HG03060 (cell line): Measurements from ENCODE around the gene MMP20.

ENCODE experiments used
- ATAC-seq: cut with Tn5 transposase; IDR thresholded peaks from one replicate; pipeline ENCODE4 v1.9.1; 2021; ENCODE audit warnings: low read depth, moderate number of reproducible peaks; ENCODE audit not compliant: unreplicated experiment

MMP20 gene

DNA sequence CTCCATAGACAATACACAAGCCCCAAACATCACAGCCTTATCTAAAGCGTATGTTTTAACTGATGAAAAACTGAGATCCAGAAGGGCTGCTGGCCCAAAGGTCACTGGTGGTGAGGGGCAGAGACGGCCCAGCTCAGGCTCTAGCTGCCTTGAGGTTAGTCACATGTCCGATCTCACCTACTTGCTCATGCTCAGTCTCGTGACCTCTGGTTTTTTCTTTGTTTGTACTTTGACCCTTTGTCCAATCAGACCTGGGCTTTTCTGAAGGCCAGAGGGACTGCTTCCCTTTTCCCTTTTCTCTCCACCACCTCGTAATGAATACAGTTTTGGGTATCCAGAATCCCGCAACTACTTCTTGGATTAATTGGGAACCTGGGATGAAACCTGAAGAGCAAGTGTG is 28.6 kb downstream of the MMP20 start:
- no peak for ATAC-seq

DNA sequence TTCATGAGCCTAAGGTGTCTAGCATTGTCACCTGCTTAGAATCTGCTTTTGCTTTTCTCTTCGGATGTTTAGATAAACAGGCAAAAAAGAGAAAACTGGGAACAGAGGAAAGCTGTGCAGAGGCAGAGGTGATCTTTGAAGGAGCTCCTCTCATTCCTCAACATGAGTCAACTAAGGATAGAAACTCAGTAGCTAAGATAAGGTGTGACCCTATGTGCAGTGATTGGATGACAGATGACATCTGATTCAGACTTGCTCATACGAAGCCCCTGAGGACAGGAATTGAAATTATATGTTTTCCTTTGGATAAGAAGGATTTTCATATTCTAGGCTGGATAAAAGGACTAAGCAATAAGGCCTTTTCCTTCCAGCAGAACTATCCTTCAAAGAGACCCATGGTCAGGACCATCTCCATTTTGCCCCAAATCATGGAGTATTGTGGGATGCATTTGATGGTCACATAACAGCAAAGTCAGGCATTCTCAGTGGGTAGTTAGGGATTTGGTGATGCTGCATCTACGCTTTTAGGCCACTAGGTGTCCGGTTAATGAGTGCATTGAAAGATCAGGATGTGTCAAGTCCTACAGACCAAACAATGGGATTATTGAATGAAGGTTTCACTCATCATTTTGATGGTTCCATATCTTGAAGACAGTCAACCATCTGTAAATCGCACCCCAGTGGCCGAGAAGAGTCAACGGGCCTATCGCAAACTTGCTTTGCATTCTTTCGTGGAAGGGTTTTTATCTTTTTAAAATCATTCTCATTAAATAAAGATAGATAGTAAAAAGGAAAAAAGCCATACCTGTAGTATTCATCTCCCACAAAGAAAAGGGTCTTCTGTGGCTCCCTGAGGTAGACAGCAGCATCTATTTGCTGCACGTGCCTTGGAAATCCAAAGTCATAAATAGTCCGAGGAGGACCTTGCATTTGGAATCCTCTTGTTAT is 32.2 kb downstream of the MMP20 start:
- no peak for ATAC-seq

DNA sequence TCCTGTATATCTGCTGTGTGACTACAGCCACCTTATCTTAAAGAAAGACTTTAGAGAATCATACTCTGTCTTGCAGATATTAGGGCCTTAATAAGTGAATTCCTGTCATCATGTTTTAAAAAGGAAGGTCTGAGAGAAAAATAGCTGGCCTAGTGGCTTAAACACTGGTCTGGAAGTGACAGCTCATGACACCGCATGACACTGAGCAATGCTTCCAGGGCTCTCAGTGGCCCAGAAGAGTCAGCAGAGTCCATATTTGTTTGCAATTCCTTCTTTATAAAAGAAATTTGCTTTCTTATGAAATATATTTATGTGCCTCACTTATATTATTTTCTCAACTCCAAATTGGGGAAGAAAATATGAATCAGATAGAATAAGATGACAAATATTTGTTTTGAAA is 33.0 kb downstream of the MMP20 start:
- ATAC-seq = no peak

DNA sequence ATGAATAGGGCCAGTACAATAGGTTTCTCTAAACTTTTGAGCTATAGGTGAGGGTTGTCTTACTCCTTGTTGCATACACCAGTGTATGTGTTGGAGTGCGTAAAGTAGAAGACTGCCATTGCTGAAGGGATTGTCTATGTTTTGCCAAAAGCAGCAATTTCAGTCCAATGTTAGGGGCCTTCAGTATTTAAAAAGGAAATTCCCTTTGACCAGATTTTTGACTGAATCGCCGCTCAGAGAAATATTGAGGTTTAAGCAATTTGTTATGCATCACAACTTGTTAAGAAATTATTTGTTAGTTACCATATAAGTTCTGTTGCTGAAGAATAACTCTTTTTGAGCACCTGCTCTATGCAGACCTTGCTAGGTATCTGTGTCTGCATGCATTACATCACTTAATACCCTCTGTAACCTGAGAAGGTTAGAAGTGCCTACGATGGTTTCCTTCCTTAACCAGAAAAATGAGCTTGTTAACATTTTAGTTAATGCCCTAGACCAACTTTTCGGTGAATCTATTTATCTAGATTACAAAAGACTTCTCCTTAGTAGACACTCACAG is 33.9 kb downstream of the MMP20 start:
- ATAC-seq = no peak

DNA sequence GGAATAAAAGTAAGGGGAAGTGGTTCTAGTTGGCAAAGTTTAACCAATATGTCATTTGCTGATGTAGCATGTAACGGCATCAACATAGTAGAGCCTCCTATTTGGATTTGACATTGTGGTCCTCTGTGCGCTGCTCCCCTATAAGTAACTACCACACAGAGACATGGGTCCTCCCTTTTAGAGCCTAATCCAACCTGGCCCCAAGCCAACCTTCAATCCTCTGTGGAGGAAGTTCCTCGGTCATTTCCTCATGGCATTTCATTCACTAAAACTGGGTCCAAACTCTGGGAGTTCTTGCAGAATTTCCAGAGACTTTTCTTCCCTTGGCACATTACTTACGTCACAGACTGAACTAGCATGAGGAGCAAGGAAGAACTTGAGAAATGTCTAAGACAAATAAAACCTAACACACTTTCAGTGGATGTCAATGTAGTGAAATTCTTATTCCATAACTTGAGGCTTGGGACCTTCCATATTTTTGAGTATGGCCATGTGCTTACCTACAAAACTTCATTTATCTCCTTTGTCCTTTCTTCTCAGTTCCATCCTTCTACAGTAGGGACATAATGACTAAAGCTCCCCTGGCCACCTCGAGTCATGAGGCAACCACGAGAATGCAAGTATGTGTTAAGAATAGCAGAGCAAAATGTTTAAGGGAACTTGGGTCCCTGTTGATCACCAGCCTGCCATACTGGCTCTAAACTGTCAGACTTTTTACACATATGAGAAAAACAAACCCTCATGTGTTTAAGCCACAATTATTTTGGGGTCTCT is 34.7 kb downstream of the MMP20 start:
- ATAC-seq = no peak

DNA sequence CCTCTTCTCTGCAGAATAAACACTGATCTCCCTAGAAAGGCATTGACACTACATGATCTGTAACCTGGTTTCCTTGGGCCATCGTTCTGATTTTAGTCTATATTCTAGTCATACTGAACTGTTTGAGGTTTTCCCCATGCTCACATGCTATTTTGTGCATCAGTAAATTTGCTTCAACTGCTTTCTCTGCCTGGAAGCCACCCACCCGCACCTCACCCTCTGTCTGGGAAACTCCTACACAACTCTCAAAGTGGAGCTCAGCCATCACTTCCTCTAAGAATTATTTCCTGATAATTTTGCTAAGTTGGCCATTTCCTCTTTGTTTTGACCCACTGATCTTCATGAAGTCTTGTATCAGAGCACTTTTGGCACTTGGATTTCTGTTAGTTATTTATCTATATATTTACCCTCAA is 36.1 kb downstream of the MMP20 start:
- peak; percentile 51 for ATAC-seq

DNA sequence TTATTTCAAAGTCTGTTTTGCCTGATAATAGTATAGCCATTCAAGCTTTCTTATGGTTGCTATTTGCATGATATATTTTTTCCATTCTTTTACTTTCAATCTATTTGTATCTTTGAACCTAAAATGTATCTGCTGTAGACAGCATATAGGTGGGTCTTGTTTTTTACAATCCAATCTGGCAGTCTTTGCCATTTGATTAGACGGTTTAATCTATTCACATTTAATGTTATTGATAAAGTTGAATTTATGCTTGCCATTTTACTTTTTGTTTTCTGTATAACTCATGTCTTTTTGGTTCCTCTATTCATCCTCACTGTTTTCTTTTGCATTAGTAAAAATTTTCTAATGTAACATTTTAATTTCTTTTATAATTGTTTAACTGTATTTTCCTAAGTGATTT is 37.4 kb downstream of the MMP20 start:
- ATAC-seq = no peak

DNA sequence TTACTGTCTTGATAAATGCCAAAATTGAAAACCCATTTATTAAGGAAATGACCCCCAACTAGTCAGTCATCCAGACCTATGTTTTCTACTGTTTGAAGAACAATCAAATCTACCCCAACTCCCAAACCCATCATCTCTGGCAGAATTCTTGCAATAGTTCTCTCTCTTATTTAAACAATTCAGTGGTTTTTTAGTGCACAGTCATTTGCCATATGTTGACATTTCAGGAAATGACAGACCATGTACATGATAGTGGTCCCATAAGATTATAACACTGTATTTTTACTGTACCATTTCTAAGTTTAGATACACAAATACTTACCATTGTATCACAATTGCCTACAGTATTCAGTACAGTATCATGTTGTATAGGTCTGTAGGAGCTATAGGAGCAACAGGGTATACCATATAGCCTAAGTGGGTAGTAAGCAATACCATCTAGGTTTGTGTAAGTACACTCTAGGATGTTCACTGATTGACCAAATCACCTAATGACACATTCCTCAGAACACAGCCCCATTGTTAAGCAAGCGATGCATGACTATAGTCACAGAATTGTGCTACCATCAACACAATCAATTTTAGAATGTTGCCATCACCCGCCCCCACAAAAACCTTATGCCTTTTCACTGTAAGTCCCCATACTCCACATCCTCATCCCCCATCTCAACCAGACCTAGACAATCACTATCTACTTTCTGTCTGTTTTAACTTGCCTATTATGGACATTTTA is 41.8 kb downstream of the MMP20 start:
- ATAC-seq = no peak

DNA sequence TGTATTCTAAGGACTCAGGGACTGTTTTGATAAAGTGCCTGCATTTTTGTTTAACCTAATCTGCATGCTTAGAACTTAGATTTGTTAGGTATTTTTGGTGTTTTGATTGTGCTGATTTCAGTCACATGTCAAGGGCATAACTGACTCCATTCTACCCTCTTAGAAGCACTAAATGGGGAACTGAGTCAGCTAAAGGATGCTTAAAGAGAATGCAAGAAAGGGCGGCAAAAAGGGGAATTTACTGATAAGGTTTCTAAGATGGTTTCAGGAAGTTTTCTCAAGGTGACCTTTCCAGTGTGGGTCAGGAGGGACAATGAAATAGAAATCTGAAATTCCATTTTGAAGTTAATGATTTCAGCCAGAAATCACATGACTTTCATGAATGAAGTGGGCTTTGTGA is 43.0 kb downstream of the MMP20 start:
- no peak for ATAC-seq

DNA sequence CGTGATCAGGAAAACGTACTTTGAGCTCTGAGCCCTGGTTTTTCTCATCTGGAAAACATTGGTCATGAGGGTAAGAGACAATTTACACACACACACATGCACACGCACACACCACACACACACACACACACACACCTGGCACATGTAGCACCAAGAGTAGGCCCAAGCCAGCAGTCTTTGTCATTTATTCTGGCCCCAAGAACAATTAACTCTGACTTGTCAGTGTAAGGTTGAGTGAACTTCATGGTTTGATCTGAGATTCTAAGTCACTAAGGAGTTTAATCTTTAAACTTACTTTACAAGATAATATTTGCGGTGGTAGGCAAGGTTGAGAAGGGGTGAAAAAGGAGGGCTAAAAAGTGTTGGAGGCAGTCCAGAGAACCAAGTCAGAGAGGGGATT is 44.1 kb downstream of the MMP20 start:
- ATAC-seq = no peak

DNA sequence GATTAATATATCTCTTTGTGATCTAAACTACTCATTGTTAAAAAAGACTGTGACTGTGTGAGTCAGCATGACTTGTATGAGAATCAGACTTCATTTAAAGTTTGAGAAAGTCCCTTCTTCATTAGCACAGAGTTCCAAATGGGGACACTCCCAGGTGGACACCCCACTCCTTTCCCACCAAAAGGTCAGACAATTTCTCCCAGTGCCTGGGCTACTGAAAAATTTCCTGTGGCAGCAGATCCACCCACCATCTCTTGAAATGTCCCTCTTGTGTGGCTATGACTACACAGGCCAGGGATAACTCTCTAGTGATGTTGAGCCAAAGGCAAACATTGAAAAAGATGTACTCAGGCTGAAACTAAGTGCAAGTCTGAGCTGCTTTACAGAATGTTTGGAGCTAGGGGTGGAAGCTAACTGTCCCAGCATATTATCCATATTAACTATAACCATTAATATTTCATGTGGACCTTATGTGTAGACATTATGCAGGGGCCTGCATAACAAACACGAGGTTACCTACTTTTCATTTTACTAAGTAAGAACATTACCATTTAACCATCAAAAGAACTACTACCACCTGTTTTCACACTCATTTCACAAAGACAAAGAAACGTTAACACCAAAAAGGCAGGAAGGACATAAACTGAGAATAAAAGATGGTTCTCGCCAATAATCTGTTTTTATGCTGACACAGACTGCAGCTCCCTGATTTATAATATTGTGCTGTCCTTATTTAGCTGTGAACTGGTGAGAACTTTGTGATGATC is 44.8 kb downstream of the MMP20 start:
- no peak for ATAC-seq

DNA sequence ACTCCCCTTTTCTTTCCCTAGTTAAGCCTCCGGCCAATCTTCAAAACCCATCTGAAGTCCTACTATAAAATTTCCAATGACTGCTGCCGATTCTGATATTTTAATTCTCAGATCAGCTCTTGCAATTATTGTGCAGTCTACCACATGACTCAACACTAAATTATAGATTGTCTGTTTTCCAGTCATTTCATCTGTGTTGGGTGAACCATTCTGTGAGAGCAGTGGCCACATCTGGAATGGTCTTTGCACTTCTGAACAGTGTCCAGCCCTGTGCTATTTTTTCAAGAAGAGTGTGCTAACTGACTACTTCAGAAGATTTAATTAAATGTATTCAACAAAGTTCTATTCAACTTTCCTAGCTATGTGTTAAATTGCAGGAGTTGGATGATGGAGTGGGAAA is 47.4 kb downstream of the MMP20 start:
- ATAC-seq = no peak

DNA sequence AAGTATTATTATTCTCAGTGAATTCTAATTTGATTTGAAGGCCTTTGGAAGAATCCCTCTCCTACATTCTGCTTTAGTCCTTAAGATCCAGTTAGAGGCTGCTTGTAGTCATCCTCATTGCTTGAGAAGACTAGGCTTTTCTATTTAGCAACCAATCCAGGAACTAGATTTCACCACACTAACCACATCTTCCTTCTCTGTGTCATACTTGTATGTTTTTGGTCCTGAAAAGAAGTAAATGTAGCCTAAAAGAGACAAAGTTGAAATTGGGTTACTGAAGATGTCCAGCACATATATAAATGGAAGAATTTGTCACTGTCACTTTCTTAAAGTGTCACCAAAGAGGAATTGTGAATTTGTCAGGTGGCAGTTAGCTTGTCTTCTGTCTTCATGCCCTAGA is 48.0 kb downstream of the MMP20 start:
- ATAC-seq = no peak

DNA sequence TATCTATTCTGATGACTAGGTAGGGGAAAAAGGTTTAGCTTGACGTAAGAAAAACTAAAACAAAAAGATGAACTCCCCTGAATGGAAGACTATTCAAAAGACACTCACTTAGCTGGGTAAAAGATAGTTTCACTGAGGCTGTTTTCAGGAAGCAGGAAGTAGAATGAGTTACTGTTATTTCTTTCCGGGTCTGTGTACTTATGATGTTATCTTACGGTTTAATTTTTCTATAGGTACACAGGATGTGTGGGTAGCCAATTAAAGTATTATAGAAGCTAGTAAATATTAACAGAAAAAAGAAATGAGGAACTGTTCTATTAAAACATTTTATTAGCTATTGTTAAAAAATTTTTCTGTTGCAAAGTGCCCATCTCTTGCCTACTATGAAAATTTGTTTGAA is 48.8 kb downstream of the MMP20 start:
- ATAC-seq = no peak

DNA sequence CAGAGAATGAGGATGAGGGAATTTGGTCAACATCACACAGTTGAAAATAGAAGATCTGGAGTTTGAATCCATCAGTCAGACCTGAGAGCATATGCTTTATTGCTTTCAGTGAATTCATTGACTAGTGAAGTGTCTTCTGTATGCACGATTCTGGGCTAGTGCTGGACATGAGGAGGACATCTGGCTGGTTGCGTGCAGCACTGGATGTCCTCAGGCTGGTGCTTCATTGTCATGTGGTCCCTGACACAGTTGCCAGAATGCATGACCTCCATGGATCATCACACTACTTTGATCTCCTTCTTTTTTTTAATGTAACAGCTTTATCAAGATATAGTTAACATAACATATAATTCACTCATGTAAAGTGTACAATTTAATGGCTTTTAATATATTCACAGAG is 50.1 kb downstream of the MMP20 start:
- ATAC-seq = no peak

DNA sequence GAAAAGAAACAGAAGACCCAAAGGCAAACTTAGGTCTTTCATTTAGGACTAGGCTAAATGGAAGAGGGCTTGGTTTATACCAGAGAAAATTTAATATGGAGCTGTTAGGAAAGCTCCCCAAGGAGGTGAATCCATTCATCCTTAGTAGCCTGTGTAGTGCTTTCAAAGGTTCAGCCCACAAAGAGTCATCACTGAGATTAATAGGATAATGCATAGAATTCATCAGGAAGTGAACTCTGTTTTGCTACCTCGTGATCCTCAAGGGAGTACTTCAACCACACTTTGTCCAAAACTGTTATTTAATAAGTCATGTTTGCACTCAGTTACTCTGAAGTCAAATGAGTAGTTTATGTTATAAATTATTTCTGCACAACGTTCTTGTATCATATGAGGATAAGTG is 51.3 kb downstream of the MMP20 start:
- no peak for ATAC-seq

DNA sequence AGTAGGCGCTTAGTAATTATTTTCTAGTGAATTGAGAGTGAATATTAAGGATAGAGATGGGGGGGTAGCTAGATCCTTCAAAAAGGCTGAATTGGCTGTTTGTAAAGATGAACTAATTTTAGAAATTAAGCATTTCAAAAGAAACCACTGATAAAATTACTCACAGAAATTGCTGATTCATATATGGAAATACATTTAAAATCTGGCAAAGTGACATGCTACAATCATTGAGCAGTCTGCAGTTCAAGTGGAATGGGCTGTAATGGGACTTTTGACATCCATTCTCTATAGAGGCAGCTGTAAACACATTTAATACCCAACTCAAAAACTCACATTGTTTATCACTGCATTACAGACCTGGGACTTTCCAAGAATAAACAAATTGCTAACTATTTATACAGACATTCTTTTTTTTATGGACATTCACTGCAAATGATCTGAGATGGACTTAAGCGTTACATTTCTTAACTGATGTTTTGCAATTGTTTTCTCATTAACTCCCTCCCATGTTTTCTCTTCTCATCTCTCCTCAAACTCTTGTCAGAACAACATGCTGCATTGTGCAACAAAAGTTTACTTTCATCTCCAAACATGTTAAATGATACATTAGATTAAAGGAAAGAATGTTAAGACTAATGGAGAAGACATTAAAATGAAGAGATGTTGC is 52.4 kb downstream of the MMP20 start:
- no peak for ATAC-seq

DNA sequence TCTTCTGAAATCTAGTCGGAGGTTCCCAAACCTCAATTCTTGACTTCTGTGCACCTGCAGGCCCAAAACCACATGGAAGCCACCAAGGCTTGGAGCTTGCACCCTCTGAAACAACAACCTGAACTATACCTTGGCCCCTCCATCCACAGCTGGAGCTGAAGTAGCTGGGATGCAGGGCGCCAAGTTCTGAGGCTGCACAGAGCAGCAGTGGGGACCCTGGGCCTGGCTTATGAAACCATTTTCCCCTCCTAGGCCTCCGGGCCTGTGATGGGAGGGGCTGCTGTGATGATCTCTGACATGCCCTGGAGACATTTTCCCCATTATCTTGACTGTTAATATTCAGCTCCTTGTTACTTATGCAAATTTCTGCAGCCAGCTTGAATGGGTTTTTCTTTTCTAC is 56.3 kb downstream of the MMP20 start:
- ATAC-seq = no peak

DNA sequence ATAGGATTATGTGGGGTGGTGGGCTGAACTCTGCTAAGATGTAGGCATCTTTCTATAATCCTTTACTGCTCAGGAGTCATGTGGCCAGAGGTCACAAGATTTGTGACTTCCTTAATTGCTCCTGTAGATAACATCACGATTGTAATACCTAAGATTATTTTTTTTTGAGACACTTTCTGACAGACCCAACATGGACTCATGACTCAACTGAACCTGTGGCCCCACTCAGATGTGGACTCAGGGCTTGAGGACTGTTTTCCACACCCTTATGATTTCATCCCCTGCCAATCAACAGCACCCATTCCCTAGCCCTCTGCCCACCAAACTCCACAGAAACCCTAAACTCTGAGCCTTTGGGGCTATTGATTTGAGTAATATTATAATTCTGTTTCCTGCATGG is 59.0 kb downstream of the MMP20 start:
- no peak for ATAC-seq

DNA sequence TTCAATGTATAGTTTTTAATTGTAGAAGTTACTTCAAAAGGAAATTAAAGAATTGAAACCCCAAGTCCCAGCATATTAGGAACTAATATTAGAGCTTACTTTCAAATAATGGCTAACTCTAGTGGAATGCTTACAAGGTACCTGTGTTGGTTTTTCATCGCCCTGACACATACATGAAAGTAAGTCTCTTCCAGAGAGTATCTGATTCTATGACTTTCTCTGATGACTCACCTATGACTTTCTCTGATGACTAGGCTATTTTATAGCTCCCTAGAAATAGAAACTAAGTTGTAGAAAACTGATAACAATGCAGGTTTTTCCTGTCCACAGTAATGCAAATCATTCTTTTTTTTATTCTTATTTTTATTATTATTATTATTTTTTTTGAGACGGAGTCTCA is 61.0 kb downstream of the MMP20 start:
- peak; percentile 65 for ATAC-seq
